AG10803 (cell line): ENCODE results near the gene VLDLR.

Experiments
- DNase-seq: peaks from one replicate; pipeline ENCODE4 v3.0.0; 2010; ENCODE audit warnings: low read depth
- H3K4me3 ChIP-seq: 2 replicates; pipeline ENCODE4 v1.5.1; 2011; ENCODE audit warnings: mild to moderate bottlenecking, low read length, control low read depth
- CTCF ChIP-seq: conservative IDR thresholded peaks from 2 replicates; pipeline ENCODE4 v1.5.1; 2011; ENCODE audit warnings: mild to moderate bottlenecking, low read length, control low read depth, inconsistent platforms

The VLDLR gene

GRCh38 chr9:2621722-2622460 is at the start of gene VLDLR:
Gene VLDLR, plus strand, starts transcription at chr9:2621787. Its CDS starts 403 bp downstream, at chr9:2622190.
- DNase-seq, result peak; percentile 37
- H3K4me3 ChIP-seq, result peak within 1 kb of the TSS; percentile 76
- no peak for TF ChIP-seq CTCF

- TF ChIP-seq CTCF, result no peak
- H3K4me3 ChIP-seq, result no peak overlapping the region
- no peak for DNase-seq
Measured at GRCh38 chr9:2574203-2574602, 47.4 kb upstream of the VLDLR start.

- no peak for TF ChIP-seq CTCF
- DNase-seq, result no peak
- no peak overlapping the region for H3K4me3 ChIP-seq
Measured at GRCh38 chr9:2576631-2577030, 45.0 kb upstream of the VLDLR start.

GRCh38 chr9:2583308-2584013 is 38.1 kb upstream of the VLDLR start:
- H3K4me3 ChIP-seq, result no peak overlapping the region
- no peak for DNase-seq
- TF ChIP-seq CTCF, result no peak

GRCh38 chr9:2591967-2592366 is 29.6 kb upstream of the VLDLR start:
- H3K4me3 ChIP-seq, result no peak overlapping the region
- TF ChIP-seq CTCF, result no peak
- DNase-seq, result no peak

GRCh38 chr9:2593744-2594143 is 27.8 kb upstream of the VLDLR start:
- no peak overlapping the region for H3K4me3 ChIP-seq
- TF ChIP-seq CTCF, result no peak
- no peak for DNase-seq

- H3K4me3 ChIP-seq, result no peak overlapping the region
- no peak for DNase-seq
- no peak for TF ChIP-seq CTCF
Measured at GRCh38 chr9:2595973-2596372, 25.6 kb upstream of the VLDLR start.
